Stimulated activated CD4-positive, alpha-beta T cell treated with anti-CD3 and anti-CD28 coated beads, TNF-alpha, amount 100 ng/mL, for 1 hour (primary cell): ENCODE measurements around the gene MVK.

ENCODE experiments used
- DNase-seq, 3 donors: peaks; one replicate each; pipeline ENCODE4 v3.0.0-alpha.2; 2020; ENCODE audit warnings: low read depth in 3 of 3, low spot score in 1 of 3

Gene MVK

DNA sequence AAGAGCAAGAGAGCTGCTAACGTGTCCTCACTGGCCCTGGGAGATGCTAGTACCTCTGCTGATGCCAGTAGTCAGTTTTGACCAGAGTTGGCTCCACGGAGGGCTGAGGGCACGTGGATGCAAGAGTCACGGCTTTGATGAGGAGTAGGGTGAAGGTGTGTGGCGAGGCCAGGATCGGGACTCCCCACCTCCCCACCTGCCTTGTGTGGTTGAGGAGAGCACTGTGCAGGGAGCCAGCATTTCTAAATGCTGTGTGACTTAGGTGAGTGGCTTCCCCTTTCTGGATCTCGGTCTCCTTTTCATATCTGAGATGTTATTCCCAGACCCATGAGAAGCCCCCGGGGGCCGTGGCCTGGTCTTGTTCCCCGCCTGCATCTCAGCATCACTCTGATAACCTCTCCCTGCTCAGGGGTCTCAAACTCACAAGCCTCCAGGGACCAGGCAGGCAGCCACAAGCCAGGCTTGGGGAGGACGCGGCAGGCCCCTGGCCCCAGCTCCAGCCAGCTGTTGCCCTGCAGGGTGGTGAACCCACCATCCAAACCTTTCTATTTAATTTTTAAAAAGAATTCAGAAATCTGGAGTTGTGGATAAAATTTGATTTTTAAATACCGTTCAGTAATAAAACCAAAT, 32.1 kb downstream of the MVK start:
- DNase-seq, result no peak

DNA sequence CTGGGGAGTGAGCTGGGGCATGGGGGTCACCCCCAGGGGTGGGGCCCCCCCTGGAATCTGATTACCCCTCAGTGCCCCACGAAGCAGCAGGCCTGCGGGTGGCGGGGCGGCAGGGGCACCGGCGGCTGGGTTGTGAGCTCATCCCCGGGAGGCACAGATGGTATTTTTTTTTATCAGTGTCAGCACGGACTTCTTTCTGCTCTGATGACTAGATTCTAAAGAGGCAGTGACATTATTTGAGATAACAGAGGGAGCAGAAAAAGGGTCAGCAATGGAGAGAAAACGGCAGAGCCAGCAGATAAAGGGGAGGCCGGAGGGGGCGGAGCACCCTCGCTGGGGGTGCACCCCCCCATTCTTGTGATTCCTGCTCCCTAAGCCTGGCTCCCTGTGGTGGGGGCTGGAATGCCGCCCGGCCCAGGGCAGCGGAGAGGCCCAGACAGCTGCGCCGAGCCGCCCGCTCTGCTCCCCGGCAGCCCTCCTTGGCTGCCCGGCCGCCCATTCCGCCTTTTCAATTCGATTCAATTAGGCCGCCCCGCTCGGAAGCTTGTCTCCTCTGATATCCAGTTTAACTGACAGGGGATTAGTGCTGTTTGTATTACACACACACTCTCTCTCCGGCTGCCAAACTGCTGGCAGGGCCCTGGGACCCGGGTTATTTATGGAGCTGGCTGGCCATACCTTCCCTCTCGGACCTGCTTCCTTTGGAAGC, 32.9 kb downstream of the MVK start:
- no peak for DNase-seq

DNA sequence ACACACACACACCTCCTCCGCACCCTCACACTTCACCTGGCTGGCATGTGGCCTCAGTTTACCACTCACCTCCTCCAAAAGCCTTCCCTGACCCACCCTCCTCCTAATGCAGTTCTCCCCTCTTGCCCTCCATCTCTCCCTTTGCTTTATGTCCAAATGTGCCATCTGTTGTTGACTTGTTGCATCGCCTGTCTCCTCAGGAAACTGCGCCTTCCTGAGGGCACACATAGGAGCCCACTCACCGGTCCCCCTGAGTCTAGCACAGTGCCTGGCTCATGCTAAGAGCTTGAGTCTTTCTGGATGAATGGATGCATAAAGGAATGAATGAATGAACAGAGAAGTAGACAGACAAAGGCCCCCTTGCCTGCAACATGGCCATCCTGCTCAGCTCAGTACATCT, 34.0 kb downstream of the MVK start:
- no peak for DNase-seq

DNA sequence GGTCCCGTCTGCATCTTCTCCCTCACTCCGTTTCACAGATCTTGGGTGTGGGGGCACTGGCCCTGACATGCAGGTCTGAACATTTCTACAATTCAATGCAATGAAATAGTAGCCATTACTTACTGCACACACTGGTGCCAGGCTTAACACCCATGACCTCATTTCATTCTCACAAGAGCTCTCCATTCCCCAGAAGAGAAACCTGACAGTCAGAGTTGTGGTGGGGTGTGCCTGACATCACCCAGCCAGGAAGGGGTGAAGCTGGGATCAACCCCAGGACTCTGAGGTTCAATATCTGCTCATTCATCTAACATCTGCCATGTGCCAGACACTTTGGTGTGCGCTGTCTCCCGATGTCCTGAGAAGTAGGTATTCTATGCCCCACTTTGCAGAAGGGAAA, 34.7 kb downstream of the MVK start:
- no peak for DNase-seq

DNA sequence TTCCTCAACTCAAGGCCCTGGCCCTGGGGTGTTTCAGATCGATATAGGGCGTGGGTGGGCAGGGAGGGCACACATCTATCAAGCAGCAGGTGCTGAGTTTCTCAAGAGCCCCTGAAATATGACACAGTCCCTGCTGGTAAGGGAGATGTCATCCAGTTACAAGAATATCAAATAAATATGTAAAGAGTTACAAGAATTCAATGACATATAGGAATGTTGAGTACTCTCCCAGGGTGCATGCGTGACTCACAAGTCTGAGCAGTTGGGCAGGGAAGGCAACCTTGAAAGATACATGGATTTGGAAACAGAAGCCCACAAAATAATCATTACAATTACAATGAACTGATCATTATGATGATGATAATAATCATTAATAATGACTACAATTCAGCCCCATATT, 35.2 kb downstream of the MVK start:
- no peak for DNase-seq

DNA sequence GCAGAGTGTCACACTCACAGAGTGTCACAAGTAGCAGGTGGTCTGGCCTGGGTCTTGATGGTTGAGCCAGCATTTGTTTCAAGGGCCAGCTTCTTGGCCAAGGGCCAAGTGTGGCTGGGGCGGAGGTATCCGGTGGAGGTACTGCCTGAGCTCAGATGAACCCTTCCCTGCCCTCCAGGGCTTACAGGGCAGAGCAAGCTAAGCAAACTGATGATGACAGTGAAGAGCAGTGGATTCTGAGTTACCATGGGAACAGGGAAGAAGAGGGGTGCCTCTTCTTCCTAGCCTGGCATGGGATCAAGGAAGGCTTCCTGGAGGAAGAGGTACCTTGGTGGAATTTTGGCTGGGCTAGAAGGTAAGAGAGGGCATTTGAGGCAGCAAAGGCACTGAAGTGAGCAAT, 35.7 kb downstream of the MVK start:
- DNase-seq, result no peak

DNA sequence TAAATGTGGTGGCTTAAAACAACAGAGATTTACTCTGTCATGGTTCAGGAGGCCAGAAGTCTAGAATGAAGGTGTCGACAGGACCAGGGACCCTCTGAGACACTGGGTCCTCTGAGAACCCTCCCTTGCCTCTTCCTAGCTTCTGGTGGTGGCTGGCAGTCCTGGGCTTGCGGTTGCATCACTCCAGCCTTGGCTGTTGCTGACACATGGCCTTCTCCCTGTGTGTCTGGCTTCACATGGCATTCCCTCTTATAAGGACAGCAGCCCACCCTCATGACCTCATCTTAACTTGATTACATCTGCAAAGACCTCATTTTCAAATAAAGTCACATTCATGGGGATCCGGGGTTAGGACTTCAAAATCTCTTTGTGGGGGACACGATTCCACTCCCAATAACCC, 36.9 kb downstream of the MVK start:
- DNase-seq, result no peak

DNA sequence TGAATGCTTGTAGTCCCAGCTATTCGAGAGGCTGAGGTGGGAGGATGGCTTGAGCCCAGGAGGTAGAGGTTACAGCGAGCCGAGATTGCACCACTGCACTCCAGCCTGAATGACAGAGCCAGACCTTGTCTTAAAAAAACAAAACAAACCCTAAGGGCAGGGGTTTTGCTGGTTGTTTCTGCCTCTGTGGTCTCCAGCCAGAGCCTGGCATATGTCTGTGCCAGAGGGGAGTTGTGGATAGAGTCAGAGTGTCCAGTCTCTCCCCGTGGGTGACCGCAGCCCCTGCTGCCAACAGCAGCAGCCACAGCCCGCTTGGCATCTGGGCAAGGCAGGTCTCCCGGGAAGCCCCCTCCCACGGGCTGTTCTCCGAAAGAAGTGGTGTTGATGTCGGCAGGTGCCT, 37.6 kb downstream of the MVK start:
- no peak for DNase-seq

DNA sequence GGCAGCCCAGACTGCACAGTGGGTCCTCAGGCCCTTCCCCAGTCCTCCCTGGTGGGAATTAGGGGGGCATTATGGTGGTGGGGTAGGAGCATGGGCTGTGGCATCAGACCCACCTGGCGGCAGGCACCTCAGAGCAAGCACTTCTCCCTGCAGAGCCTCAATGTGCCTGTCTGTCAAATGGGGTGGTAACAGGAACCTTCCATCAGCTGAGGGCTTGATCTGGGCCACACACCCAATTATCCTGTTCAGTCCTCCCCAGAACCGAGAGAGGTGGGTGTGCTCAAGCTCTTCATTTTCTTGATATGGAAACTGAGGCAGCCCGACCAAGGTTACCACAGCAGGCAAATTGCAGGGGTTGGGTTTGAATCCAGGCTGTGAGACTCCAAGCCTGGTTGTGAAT, 38.4 kb downstream of the MVK start:
- no peak for DNase-seq

DNA sequence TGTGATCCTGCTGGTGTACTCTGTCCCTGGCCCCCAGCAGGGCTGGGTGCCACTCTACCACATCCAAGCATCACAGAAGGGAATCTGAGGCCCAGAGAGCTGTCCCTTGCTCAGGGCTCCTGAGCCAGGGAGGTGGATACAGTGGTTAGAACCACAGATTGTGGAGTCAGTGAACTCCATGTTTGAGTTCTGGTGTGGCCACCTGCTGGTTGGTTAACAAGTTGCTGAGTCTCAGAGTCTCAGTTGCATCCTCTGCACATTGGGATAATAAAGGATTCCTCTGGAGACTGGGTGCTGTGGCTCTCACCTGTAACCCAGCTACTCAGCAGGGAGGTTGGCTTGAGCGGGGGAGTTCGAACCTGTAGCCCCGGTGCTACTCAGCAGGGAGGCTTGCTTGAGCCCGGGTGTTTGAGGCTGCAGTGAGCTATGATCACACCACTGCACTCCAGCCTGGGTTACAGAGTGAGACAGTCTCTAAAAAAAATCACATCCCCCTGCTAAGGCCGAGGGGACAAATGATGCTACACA, 39.4 kb downstream of the MVK start:
- no peak for DNase-seq

DNA sequence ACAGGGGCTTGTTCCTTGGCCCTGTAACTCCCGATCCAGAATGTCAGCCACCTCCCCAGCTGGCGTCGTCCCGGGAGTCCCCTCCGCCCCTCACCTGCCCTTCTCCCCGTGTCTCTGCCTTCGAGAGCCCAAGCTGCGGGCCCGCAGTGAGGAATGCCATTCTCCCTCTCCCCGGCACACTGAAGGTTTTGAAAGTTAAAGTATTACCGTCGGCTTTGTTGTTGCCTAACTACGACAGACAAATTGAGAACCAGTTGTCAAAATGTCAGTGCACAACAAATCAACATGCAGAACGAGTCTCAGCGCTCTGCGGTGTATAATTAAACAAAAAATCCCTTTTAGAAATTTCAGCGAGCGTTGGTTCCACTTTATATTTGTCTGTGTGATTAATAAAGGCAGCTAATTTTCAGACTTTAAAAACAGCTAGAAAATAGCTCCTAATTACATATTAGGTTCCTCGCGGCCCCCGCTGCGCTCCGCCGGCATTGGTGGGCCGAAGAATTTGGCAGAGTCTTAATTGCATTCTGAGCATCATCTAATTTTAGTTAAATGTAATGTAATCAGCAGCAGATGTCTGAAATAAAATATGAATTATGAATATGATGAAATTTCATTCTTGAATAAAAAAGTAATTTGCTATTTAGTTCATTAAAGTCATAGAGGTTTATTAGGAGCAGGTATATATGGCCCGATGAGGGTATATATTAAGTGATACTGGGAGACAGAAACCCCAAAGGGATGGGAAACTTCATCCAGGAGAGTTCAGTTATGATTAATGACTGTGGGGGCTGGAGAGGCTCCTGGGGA, 40.3 kb downstream of the MVK start:
- DNase-seq, result no peak

DNA sequence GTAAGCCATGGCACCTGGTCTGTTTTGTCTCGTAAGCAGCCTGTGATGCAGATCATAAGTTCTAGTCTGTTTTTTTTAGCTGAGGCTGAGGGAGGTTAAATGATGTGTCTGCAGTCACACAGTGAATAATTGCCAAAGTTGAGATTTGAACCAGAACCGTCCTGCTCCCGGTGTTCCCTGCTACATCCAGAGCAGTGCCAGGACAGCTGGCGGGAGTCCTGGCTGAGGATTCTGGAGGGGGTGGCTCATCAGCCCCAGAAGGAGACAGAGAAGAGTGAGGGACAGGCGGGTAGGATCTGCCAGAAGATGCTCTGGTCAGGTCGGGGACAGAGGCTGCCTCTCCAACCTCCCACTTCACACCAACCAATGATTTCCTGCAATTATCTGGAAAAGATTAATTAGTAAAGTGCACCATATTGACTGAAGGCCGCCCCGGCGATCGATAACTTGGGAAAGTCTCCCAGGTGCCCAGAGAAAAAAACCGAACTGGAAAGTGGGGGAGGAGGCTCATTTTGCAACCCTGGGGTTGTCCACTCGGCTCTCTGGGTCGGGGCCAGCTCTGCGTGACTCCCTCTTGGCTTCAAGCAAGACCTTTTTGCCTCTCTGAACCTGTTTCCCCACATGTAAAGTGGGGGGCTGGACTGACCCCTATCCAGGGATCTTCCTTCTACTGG, 42.1 kb downstream of the MVK start:
- DNase-seq, result no peak

DNA sequence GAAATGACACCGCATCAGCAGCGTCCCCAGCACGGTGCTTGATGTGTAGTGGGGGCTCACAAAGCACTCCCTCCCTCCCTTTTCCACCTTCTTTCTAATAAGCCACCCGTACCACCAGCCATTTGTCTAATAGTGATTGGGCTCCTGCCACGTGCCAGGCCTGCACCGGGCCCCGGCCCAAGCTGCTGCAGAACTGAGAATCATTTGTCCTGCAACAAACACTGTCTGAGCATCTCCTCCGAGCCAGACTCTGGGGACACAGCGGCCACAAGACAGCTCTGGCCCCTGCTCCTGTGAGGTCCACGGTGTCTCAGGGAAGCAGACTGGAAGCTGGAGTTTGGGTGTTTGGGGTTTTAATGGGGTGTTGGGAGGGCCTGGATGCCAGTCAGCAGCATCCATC, 43.9 kb downstream of the MVK start:
- DNase-seq, result no peak

DNA sequence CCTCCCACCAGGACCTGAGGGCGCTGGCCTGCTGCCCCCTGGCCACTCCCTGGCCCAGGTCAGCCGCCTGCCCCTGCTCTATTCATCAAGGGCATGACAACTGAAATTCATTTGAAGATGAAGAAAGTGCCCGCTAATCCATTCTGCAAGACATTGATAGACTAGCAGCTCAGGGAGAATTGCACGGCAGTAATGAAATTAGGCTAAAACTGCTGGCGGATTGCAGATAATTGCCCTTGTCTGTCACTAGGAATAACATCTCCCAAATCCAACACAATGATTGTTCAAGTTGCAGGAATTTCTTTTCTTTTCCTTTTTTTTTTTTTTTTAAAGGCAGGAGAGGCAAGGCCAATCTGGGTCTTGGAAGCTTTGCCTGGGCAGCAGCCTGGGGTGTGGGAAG, 44.5 kb downstream of the MVK start:
- DNase-seq, result no peak

DNA sequence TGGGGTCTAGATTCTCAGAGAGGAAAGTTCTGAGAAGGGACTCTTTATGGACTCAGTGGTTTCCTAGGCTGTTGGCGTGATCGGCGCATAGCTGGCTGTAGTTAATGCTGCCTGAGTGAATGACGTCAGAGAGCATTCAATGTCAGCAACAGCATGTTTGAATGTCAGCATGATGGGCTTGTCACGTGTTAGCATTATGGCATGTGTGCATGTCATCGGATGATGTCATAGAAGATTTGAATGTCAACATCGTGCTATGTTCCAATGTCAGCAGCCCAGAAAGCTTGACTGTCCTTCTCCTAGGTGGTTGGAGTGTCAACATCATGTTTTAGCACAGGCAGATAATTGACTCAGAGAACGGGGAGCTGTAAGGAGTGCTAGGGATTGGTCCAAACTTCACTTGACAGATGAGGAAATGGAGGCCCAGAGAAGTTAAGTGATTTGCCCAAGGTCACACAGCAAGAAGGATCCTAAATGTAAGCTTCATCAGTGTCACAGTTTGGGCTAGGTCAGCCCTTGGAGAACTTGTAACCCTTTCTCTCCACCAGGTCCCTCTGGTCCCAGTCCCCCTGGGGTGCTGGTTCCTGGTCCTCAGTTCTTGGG, 45.5 kb downstream of the MVK start:
- DNase-seq, result no peak

DNA sequence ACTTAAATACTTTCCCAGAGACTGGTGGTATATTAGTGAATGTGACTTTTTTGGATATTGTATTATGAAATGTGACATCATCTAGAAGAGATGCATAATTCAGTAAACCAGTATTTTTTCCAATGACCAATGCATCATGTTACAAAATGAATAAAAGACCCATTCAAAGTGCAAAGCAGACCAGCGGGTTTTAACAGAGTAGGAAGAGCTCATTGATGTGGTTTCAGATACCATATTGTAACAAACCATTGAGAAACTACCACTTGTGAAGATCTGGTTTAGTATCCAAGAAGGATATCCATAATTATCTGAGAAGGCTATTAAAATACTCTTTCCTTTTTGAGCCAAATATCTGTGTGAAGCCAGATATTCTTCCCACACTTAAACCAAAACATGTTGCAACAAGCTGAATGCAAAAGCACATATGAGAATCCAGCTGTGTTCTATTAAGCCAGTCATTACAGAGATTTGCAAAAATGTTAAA, 47.7 kb downstream of the MVK start:
- no peak for DNase-seq

DNA sequence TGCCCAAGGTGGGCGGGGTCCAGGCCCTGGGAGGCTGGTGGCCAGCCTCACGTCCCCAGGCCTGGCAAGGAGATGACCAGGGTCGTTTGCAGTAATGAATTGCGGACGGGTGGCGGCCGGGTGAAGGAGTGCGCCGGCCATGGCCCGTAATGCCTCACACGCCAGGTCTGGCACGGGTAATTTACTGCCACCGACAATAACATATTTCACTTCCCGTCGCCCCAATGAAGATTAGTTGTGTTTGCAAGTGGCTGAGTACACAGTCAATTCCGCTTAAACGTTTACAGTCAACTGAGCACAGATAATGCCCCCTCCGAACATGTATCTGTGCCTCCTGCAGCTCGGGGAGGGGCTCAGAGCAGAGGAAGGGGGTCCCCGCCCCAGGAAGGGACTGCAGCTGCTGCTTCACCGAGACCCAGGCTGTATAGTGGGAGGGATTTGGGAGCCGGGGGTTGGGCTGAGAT, 48.3 kb downstream of the MVK start:
- DNase-seq, result no peak

DNA sequence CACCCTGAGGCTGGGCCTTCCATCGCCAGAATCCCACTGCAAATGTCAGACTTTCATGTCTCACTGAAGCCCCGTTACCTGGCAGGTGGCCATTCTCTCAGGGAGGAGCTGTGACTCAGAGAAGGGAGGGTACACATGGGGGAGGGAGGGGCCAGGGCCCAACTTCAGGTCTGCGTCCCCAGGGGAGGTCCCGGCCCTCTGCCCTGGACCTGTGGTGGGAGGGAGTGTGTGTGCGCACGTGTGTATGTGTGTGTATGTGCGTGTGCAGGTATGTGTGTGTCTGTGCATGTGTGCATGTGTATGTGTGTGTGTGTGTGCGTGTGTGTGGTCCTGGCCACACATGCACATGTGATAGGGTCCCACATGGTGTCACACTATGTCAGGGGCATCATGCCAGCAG, 50.9 kb downstream of the MVK start:
- no peak for DNase-seq

DNA sequence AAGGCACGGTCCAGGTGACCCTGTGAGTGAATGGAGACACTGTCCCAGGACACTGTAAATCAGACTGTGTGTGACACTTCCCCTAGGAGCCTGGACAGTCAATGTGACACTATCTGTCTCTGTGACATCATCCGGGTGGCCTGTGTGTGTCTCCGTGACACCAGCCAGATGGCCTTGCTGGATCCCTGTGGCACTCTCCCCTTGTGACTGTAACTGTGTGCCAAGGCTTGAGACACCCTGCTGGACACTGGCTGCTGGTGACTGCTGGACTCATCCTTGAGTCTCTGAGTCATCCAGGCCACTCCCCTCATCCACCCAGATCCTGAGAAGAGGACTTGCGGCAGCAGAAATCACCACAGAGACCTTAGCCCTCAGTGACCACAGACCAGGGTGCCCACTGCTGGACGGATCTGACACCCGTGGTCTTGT, 51.6 kb downstream of the MVK start:
- DNase-seq, result no peak

DNA sequence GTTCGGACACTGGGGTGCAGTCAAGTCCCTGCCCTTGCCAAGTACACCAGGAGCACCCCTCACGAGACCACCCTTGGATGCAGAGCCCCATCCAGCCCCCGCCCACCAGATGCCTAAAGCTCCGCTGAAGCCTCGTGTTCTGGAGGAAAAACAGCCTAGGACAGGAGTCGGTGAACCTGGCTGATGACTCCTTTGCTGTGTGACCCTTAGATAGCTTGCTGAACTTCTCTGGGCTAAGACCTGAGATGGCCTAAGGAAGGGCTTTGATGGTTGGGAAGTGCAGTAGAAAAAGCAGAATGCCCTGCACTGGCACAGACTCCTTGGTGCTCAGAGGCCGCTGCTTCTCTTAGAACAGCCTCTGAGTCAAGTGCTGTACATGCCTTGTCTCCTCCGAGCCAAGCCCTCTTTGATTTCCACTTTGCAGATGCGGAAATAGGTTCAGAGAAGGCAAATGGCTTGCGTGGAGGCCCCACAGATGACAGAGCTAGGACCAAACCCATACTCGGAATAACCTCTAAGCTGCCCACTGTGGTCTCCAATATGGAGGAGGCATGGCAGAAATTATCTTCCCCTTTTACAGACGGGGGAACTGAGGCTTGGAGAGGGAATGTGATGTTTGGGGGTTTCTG, 52.3 kb downstream of the MVK start:
- no peak for DNase-seq
